NCI-H2171 treated with DMSO at 0.1 percent for 48 hours (cell line): Measurements from ENCODE around the gene ARG2.

Experiments
- DNase-seq: peaks from one replicate; lab custom pipeline; 2025; lab: John Stamatoyannopoulos, UW

The ARG2 gene

DNA sequence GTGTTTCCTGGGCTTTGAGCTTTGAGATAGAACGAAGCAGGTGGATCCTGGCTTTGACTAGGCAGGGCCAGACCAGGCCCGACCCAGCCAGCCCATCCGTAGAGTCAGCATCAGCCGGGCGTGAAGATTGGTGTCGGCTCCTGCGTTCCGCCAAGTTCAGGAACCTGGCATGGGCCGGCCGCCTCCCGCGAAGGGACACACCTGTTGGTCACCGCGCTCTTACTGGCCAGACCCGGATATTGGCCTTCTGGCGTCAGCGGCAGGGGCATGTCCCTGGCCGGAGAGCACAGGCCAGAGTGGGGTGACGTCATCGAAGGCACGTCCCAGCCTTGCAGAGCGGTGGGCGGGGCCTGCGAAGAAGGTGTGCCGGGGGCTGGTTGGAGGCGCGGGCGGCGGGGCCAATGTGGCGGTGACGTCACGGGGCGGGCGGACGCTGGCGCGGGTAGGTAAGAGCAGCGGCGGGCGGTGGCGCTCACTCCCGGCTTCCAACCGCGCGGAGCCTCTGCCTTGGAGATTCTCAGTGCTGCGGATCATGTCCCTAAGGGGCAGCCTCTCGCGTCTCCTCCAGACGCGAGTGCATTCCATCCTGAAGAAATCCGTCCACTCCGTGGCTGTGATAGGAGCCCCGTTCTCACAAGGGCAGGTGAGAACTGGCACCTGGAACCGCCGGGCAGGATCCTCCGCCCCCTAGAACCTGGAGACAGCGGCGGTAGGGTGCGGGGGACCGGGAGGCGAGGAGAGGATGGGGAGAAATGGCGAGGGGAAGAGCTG is at the start of gene ARG2:
TSS of gene ARG2 (plus strand) at position 475 of the 771 bp plus-strand sequence. CDS start at position 533, 58 bp downstream.
- DNase-seq, result peak; percentile 96

DNA sequence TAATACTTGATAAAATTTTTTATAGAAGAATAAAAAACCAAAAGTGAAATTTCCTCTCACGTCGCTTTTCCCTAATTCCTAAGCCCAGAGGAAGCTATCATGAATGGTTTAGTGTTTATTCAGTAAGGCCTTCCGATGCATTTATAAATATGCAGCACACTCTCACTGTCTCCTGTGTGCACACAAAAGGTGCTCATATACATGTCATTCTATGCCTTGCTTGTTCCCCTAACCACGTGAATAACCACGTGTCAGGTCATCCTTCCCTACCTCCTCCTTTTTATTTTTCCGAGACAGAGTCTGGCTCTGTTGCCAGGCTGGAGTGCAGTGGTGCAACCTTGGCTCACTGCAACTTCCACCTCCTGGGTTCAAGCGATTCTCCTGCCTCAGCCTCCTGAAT is 49.3 kb upstream of the ARG2 start:
- no peak for DNase-seq

DNA sequence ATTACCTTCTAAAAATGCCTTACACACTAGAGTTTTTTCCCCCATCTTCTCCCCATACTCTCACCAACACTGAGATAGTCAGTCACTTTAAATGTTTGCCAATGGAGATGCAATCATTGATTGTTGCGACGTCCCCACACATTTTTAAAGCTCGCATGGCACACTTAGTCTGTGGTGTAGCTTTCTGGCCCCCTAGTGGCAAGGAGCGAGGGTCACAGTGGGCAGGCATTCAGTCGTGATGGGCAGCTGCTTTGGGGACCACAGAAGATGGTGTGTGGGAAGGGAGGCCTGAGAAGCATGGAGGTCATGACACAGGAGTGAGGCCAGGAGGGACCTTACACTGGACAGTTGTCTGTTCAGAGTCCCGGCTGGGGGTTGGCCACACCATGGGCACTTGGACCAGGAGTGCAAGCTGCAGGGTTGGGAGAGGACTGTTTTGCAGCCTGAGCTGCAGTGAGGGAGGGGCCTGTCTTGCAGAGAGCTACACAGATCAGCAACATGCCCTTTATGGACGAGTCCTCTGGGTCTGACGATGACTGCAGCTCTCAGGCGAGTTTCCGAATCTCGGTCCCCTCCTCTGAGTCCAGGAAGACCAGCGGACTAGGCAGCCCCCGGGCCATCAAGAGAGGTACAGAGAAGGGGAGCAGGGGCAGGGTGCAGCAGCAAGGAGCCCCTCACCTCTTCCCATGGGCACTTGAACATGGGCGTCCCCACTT is 48.3 kb upstream of the ARG2 start:
- peak; percentile 52 for DNase-seq

DNA sequence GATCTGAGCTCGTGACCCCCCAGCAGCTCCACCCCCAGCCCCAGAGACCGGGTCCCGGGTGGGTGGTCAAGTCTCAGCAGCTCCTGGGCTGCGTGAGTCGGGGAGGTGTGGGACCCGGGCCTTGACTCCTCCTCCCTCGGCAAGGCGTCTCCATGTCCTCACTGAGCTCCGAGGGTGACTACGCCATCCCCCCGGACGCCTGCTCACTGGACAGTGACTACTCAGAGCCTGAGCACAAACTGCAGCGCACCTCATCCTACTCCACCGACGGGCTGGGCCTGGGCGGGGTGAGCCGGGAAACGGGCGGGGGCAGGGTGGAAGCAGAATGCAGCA is 47.8 kb upstream of the ARG2 start:
- DNase-seq, result no peak

DNA sequence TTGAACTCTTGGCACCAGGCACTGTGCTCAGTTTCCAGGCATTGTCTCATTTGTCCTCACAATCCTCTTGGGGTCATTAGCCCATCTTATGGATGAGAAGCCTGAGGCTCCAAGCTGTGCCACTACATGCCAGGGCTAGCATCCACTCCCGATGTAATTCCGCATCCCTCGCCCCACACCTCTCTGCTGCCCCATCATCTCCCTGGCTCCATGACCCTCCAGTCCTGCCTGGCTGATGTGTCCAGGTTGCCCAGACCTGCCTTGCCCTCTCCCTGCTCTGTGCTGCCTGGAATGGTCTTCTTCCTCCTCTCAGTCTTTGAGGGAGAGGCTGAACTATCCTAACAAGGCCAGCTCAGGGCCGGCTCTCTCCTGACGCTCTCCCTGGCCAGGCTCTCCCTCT is 47.1 kb upstream of the ARG2 start:
- DNase-seq, result no peak

DNA sequence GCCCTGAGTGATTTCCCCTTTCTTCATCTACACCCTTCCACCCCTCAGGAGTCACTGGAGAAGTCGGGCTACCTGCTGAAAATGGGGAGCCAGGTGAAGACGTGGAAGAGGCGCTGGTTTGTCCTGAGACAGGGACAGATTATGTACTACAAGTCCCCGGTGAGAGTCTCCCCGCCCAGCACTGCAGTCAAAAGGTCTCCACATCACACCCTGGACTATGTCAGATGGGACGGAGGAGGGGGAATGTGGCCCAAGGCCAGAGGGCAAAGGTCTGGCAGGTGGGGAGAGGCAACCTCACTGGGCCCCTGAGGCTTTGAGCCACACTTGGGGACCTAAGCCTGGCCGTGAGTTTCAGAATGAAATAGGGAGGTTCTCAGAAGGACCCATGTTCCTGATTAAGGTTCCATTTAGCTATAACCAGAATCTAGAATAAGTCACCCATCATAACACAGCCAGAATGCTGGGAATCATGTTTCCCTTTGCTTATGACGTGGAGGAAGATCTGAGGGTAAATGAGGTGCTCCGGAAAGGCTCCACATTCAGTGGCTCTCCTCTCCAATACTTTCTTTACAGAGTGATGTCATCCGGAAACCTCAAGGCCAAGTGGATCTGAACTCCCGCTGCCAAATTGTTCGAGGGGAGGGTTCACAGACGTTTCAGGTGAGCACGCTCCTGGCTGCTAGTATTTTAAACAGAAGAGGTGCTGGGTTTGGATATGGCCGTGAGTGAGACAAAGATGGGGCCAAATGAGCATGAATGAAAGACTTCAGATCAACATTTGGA is 46.3 kb upstream of the ARG2 start:
- no peak for DNase-seq

DNA sequence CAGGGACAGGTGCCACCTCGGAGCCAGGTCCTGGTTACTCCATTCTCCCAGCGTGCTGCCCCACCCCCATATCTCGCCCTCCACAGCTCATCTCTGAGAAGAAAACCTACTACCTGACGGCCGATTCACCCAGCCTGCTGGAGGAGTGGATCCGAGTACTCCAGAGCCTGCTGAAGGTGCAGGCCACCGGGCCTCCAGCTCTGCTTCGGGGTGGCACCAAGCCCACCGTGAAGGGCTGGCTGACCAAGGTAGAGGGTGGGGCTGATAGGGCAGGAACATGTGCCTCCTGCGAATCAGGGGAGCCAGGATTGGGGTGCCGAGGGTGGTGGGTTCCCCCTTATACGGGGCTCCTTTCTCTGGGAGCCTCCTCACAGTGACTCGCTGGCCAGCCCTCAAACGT is 45.6 kb upstream of the ARG2 start:
- no peak for DNase-seq

DNA sequence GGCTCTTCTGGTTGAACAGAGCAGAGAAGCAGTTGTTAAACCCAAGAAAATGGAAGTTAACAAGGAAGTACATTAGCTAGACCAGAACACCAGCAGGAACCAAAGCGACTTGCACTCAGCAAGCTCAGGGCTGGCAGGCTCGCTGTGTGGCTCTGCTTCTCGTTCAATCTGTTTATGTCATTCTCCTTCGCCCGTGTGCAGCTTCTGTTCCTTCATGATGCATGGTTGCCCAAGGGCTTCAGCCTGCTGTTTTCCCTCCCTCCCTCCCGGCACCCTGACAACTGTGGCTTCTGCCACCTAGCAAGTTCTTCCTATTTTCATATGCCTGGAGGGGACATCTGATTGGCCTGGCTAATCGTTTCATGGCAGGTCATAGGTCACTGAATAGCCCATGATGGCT is 44.9 kb upstream of the ARG2 start:
- no peak for DNase-seq

DNA sequence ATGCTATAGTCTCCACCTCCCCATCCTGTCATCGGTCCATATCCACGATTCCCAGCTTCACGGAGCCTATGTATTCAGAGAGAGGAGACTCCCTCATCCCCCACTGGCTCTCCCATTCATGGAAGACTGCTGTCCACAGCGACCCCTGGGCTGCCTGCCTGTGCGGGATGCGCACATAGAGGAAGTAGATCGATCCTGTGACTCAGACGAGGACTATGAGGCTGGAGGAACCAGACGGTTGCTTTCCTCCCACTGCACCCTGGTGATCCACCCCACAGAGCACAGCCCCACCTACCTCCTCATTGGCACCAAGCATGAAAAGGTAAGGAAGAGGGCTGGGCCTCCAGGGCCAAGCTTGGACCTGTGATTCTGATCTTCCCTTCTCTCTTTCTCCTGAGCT is 44.0 kb upstream of the ARG2 start:
- no peak for DNase-seq

DNA sequence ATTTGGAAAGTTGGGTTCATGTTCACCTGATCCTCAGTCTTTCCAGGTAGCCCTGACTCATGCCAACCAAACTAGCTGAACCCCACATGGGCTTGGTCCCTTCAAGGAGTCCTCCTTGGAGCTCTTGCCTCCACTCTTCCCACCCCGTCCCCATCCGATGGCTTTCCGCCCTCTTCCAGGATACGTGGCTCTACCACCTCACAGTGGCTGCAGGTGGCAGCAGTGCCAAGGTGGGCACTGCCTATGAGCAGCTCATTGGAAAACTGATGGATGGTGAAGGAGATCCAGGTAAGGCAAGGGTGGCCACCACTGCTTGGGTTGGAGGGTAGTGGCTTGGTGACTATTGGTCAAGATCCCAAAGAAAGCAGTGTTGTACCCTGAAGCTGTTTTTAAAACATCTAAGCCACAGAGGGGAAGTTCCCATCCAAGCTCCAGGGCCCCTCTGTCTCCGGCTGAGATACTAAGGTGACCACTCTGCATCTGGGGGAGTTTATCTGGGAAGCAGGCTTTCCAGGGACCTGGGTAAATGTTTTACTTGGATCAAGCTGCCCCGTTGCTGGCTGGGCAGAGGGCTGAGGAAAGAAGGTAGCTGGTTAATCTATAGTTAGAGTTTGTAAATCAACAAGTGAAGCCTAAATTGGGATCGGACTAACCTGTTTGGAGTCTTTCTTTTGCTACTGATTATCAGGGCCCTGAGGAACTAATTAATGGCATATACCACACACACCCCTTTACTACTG is 43.3 kb upstream of the ARG2 start:
- no peak for DNase-seq

DNA sequence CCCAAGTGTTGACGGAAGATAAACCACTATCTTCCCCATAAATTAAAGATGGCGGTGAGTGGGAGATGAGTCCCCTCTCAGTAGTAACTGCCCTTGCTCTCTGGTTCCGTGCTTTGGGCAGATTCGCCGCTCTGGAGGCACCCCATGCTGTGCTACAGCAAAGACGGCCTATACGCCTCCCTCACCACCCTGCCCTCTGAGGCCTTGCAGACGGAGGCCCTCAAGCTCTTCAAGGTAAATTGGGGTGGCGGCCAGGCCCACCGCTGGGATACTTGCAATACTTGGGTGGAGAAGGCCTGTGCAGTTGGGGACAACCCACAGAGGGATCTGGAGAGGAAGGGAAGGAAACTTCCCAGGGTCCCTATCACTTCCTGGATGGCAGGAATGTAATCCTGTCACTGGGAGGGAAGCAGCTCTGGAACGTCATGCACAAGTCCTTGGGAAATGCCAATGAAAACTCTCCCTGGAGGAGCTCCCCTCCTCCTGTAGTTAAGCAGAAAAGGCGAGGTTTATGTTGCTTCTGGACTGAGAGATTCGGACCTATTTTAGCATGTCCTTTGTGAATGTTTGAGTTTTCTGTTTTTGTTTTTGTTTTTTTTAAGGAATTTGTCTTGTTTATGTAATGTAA is 42.4 kb upstream of the ARG2 start:
- no peak for DNase-seq

DNA sequence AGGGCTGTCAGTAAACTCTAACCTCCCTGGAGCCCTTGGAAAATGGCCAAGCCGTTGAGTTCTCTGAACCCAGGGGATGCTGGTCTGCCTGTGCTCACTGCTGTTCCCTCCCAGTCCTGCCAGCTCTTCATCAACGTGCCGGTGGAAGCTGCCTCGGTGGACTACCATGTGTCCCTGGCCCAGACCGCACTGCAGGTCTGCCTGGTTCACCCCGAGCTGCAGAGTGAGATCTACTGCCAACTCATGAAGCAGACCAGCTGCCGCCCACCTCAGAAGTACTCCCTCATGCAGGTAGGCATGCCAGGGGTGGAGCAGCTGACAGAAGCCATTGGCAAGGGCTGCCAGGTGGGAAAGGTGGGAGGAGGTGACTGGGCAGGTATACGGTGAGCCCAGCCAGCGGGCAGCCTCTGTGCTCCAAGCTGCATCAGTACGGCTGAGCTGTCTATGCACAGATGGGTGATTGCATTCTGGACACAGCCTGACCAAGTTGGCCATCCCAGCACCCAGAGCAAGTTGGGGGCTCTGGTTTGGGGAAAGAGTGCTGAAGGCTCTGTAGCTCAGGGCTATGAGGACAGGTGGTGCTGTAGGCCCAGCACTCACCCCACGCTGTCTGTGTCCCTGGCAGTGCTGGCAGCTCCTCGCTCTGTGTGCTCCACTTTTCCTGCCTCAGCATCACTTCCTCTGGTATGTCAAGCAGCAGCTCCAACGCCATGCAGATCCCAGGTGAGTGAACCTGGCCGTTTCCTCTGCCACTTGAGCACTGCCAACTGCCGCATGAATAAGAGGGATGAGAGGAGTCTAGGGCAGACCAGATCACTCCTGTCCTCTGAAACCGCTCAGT is 41.6 kb upstream of the ARG2 start:
- peak; percentile 8 for DNase-seq

DNA sequence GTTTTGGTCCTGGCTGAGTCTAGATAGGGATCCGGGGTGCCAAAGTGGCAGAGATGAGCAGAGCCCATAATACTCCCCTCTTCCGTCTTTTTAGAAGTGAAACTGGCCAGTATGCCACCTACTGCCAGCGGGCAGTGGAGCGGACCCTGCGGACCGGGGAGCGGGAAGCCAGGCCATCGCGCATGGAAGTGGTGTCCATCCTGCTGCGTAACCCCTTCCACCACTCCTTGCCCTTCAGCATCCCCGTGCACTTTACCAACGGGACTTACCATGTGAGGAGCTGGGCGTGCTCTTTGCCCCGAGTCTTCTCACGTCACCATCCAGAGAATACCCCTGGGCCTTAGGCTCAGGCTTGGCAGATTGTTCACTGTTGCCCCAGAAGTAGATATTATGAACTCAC is 40.7 kb upstream of the ARG2 start:
- DNase-seq, result no peak

DNA sequence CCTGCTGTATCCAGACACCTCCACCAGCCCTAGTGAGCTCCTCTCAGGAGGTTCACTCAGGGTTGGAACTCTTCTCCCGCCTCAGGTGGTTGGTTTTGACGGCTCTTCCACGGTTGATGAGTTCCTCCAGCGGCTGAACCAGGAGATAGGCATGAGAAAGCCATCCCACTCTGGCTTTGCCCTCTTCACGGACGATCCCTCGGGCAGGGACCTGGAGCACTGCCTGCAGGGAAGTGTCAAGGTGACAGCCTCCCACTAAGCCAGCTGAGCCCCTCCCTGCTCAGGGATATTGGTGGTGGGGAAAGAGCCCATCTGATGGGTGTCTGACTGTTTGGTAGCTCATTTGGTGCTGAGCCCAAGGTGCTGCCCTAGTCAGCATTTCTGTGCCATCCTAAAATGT is 40.1 kb upstream of the ARG2 start:
- DNase-seq, result no peak

DNA sequence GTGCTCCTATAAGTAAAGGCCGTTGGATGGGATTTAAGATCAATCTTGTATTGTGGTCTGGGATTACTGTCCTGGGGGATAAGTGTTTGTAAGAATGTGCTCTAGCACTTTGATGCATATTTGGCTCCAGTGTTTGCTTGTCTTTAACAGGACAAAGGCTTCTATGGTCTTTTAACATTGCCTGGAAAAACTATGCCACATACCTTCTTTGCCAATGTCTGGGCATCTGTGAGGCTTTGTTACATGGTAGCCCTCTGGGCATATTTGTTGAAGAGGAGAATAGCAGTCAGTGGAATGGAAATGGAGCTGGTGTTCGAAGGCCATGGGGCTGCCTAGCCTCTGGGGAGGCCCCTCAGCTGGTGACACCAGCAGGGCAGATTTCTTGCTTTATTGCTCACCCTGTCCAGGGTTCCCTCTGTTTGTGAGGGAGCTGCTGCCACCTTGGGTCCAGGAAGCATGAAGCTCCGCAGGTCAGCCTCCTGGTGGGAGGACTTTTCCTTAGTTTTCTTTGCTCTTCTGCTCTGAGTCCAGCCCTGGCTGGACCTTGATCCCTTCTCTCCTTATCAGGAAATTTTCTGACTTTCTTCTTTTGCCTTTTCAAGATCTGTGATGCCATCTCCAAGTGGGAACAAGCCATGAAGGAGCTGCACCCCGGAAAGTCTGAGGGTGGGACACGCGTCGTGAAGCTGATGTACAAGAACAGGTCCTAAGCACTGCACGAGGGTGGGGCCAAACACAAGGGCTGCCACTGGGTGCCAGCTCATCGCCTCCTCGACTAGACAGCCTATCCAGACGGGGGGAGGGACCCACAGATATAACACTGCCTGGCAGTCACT is 39.2 kb upstream of the ARG2 start:
- DNase-seq, result no peak

DNA sequence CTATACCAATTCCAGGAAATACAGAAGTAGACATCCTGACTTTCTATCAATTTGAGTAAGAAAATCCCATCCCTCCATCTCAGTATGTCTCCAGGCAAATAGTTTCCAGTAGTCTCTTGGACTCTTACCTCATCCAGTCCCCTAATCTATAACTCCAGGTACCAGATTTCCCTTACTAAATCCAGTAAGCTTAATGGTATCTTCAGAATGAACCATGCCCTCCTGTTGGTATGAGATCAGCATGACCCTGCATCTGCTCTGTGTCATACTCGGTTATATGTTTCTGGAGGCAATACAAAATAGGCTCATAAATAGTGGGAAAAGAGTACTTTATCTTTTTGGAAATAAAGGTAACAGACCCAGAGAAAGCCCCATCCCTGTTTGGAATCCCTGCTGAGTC is 38.1 kb upstream of the ARG2 start:
- no peak for DNase-seq

DNA sequence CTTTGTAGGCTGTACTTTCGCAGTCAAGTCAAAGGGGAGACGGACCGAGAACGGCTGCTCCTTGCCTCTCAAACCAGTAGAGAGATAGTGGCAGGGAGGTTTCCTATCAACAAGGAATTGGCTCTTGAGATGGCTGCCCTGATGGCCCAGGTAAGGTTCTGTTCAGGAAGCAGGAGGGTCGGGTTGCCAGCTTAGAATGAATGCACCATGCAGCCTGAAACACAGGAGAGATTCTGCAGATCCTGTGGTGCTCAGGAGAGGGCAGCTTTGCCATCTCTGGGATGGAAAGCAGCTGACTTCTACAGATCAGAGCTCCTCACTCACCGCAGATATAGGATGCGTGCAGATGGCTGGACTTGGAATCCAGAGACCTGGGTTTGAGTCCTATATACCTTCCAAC is 37.7 kb upstream of the ARG2 start:
- no peak for DNase-seq

DNA sequence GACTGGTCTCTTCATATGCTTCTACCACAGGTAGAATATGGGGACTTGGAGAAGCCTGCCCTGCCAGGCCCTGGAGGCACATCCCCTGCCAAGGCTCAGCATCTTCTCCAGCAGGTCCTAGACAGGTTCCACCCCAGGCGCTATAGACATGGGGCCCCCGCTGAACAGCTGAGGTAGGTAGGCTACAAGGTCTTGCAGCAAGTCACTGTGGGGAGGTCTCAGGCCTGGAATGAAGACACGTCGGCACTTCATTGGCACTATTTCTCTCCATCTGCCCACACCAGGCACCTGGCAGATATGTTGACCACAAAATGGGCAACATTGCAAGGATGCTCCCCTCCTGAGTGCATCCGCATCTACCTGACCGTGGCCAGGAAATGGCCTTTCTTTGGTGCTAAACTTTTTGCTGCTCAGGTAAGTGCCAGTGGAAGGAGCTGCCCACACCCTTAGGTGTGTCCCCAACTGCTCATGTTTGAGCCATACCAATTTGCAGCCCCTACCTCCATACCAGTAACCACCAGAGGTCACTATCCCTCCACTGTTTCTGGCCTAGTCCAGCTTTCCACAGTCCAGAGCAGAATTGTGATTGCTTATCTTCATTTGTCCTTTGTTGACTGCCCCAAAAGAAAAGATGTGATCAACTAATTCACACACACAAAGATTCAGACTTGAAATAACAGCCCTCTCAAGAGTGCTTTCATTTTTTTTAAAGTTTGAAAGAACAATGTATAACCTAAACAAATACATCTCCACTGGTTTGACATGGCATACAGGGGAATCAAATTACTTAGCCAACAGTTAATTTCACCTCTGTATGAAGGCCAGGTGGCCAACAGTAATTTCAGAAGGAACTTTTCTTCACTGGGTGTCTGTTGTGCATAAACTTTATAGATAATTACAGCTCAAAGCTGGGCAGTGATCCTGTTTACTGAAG is 35.7 kb upstream of the ARG2 start:
- DNase-seq, result peak; percentile 42

DNA sequence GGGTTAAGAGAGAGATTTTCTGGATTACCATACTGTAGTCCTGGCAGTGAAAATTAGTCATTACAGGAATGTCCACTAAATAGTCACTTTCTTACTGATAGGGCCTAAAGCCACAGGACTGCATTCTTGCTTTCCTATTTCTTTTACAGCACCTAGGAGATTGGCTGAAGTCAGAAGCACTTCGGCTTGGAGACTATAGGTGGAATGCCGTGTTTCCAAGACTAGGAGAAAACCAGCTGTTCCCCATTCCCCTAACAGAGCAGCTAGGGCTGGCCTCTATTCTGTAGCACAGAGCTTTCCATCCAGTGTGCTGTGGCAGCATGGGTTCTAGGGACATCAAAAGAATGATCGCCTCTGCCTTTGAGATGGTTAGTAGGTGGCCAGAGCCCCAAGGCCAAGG is 34.7 kb upstream of the ARG2 start:
- no peak for DNase-seq
